Stromal cell of bone marrow (primary cell): ENCODE measurements around the gene UGT1A8.
"Not testable (repeated sequence)": the region's sequence is repeated elsewhere in the genome, so short reads cannot be mapped to it uniquely, and the experiment has no call there.

Experiments used
- DNase-seq: peaks from one replicate; pipeline ENCODE4 v3.0.0-alpha.2; 2012; ENCODE audit warnings: low read depth

Gene UGT1A8

DNA sequence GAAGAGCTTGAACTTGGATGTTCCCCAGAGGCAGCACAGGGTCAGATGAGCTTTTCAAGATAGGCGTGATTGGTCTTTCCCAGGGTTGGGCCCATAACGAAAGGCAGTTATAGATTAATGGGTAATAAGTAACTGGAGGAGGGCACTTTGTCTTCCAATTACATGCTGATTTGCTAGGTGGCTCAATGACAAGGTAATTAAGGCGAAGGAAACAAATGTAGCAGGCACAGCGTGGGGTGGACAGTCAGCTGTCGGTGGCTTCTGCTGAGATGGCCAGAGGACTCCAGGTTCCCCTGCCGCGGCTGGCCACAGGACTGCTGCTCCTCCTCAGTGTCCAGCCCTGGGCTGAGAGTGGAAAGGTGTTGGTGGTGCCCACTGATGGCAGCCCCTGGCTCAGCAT, 101.1 kb downstream of the UGT1A8 start, which contains the start of gene UGT1A4:
Gene UGT1A4, plus strand, starts transcription at position 185 of the 400 bp plus-strand sequence. Its CDS starts 85 bp downstream, at position 270.
- no peak for DNase-seq

DNA sequence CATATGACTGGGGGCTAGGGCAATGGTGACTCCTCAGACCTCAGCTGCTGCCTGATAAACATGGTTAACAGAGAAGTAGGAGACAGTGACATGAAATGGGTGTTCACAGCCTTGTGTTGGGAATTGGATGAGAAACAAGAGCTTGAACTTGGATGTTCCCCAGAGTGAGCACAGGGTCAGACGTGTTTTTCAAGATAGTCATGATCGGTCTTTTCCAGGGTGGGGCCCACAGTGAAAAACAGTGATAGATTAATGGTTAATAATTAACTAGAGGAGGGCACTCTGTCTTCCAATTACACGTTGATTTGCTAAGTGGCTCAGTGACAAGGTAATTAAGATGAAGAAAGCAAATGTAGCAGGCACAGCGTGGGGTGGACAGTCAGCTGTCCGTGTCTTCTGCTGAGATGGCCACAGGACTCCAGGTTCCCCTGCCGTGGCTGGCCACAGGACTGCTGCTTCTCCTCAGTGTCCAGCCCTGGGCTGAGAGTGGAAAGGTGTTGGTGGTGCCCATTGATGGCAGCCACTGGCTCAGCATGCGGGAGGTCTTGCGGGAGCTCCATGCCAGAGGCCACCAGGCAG, 111.4 kb downstream of the UGT1A8 start, which contains the start of gene UGT1A3:
Gene UGT1A3, plus strand, starts transcription at position 320 of the 579 bp plus-strand sequence. Its CDS starts 85 bp downstream, at position 405.
- no peak for DNase-seq

DNA sequence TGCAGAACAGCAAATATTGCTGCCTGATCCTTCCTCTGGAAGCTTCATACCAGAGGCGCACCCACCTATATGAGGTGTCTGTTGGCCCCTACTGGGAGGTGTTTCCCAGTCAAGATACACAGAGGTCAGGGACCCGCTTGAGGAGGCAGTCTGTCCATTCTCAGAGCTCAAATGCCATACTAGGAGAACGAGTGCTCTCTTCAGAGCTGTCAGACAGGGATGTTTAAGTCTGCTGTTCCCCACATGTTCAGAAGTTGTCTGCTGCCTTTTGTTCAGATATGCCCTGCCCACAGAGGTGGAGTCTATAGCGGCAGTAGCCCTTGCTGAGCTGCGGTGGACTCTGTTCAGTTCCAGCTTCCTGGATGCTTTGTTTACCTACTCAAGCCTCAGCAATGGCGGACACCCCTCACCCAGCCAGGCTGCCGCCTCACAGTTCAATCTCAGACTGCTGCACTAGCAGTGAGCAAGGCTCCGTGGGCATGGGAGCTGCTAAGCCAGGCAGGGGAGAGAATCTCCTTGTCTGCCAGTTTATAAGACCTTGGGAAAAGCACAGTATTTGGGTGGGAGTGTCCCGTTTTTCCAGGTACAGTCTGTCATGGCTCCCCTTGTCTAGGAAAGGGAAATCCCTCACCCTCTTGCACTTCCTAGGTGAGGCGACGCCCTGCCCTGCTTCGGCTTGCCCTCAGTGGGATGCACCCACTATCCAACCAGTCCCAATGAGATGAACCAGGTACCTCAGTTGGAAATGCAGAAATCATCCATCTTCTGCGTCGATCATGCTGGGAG, 119.6 kb downstream of the UGT1A8 start:
- DNase-seq, result not testable (repeated sequence)

DNA sequence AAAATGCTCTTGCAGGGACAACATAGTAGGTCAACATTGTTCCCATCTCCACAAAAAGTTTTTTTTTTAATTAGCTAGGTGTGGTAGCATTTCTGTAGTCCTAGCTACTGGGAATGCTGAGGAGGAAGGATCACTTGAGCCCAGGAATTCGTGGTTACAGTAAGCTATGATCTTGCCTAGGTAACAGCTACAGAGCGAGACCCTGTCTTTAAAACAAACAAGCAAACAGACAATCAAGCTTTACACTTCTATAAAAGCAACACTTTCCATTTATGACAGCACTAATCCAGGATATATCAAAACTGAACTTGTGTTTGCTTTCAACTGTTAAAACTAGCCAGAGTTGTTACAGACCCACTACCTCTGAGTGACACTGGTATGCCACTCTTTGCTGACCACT, 123.4 kb downstream of the UGT1A8 start:
- no peak for DNase-seq

DNA sequence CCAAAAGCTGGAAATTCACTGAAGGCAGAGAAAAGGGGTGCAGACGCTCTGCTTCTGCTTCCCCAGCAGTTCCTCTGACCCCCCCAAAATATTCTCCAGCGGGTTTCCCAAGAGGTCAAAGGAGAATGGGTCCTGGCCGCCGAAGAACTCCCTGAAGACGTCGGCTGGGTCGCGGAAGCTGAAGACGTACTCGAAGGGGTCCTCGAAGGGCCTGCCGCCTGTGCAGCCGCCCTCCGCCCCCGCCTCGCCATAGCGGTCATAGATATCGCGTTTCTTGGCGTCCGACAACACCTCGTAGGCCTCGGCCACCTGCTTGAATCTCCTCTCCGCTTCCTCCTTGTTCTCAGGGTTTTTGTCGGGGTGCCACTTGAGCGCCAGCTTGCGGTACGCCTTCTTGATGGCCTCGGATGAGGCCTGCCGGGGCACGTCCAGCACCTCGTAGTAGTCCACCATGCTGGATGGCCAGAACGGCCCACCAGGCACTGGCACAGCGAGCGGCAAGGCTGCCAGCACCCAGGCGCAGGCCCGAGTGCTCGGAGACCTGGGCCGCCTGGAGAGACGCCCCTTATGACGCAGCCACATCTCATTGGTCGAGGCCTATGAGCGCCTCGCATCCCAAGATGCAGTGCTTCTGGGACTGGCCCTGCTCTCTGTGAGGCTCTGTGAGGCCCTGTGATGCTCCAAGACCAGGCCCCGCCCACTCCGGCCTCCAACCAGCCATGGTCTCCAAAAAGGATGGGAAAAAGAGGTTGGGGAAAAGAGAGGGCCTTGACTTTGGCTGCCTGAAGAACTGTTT, 126.2 kb downstream of the UGT1A8 start:
- DNase-seq, result no peak

DNA sequence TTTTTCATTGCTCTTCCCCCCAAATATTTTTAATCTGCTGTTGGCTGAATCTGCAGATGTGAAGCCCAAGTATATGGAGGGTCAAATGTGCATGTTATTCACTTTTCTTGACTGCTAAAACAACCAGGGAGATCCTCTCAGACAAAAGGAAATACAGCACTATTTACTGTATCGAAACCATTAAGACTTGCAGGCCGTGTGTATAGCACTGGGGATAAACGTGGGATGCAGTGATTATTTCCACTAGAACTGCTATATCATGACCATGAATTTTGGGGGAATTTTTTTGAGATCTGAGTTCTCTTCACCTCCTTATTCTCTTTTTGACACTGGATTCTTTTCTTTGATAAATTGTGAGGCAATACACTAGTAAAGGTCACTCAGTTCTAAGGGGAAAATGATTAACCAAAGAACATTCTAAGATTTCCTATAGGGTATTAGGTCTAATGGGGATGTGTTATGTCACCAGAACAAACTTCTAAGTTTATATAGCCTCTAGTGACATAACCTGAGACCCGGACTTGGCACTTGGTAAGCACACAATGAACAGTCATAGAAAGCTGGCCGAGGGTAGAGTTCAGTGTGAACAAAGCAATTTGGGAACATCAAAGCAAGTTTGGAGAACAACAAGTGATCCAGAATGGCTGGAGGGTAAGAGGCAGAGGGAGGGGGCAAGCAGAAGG, 127.8 kb downstream of the UGT1A8 start:
- no peak for DNase-seq

DNA sequence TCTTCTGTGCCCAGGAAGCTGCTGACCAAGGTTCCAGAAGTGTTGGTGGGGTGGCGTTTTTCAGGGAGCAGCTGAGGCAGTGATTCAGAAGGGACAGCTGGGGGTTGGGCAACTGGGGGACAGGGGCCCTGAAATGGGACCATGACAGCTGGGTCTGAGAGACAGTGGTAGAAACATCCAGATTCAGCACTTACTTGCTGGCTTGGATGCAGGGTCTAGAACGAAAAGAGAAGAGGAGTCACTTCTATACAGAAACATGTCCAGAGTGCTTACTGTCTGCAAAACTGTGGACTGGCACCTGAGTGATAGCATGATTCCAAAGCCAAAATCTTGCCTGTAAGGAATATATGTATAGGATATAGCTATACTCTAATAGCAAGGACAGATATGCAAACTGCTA, 128.4 kb downstream of the UGT1A8 start:
- not testable (repeated sequence) for DNase-seq

DNA sequence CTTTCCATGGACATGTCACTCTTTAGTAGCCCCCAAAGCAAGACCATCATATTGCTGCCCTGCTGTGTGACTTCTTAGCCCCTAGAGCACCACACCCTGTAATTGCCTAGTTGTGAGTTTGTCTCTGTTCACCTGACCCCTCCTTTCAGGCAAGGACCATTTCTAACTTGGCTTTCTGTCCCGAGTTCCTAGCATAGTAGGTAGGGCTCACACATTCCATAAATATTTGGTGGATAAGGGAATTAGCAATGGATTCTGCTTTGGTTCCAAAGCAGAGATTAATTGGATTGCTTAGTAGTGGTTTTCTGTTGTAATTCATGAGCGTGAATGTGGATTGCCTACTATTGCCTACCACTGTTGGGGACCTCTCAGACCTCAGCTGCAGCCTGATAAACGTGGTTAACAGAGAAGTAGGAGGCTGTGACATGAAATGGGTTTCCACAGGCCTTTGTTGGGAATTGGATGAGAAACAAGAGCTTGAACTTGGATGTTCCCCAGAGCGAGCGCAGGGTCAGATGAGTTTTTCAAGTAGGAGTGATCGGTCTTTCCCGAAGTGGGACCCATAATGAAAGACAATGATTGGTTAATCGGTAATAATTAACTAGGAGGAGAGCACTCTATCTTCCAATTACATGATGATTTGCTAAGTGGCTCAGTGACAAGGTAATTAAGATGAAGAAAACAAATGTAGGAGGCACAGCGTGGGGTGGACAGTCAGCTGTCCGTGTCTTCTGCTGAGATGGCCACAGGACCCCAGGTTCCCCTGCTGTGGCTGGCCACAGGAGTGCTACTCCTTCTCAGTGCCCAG, 129.2 kb downstream of the UGT1A8 start:
- no peak for DNase-seq

DNA sequence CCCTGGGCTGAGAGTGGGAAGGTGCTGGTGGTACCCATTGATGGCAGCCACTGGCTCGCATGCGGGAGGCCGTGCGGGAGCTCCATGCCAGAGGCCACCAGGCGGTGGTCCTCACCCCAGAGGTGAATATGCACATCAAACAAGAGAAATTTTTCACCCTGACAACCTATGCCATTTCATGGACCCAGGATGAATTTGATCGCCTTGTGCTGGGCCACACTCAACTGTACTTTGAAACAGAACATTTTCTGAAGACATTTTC, 129.8 kb downstream of the UGT1A8 start:
- DNase-seq, result no peak

DNA sequence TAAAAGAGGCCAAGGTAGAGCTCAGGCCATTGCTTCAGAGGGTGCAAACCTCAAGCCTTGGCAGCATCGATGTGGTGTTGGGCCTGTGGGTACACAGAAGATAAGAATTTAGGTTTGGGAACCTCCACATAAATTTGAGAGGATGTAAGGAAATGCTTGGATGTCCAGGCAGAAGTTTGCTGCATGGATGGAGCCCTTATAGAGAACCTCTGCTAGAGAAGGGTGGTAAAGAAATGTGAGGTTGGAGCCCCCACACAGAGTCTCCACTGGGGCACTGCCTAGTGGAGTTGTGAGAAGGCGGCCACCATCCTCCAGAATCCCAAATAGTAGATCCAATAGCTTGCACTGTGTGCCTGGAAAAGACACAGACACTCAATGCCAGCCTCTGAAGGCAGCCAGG, 133.3 kb downstream of the UGT1A8 start:
- not testable (repeated sequence) for DNase-seq

DNA sequence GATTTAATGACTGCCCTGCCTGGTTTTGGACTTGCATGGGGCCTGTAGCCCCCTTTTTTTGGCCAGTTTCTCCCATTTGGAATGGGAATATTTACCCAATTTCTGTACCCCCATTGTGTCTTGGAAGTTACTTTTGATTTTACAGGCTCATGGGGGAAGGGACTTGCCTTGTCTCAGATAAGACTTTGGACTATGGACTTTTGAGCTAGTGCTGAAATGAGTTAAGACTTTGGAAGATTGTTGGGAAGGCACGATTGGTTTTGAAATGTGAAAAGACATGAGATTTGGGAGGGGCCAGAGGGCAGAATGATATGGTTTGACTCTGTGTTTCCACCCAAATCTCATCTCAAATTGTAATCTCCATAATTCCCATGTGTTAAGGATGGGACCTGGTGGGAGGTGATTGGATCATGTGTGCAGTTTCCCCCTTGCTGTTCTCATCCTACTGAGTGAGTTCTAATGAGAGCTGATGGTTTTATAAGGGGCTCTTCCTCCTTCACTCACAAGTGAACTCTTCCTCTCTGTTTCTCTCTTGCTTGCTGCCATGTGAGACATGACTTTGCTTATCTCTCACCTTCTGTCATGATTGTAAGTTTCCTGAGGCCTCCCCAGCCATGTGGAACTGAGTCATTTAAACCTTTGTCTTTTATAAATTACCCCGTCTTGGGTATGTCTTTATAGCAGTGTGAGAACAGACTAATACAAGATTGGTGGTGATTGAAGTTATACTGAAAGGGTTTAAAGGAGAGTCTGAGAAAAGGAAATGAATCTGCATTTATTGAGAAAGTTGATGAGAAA, 134.0 kb downstream of the UGT1A8 start:
- not testable (repeated sequence) for DNase-seq

DNA sequence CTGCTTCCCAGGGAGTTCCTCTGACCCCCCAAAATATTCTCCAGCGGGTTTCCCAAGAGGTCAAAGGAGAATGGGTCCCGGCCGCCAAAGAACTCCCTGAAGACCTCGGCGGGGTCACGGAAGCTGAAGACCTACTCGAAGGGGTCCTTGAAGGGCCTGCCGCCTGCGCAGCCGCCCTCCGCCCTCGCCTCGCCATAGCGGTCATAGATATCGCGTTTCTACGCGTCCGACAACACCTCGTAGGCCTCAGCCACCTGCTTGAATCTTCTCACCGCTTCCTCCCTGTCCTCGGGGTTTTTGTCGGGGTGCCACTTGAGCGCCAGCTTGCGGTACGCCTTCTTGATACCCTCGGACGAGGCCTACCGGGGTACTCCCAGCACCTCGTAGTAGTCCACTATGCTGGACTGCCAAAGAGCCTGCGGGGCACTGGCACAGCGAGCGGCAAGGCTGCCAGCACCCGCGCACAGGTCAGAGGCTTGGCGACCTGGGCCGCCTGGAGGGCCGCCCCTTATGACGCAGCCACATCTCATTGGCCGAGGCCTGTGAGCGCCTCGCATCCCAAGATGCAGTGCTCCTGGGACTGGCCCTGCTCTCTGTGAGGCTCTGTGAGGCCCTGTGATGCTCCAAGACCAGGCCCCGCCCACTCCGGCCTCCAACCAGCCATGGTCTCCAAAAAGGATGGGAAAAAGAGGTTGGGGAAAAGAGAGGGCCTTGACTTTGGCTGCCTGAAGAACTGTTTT, 137.6 kb downstream of the UGT1A8 start:
- DNase-seq, result no peak

DNA sequence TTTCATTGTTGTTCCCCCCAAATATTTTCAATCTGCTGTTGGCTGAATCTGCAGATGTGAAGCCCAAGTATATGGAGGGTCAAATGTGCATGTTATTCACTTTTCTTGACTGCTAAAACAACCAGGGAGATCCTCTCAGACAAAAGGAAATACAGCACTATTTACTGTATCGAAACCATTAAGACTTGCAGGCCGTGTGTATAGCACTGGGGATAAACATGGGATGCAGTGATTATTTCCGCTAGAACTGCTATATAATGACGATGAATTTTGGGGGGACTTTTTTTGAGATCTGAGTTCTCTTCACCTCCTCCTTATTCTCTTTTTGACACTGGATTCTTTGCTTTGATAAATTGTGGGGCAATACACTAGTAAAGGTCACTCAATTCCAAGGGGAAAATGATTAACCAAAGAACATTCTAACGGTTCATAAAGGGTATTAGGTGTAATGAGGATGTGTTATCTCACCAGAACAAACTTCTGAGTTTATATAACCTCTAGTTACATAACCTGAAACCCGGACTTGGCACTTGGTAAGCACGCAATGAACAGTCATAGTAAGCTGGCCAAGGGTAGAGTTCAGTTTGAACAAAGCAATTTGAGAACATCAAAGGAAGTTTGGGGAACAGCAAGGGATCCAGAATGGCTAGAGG, 139.1 kb downstream of the UGT1A8 start:
- DNase-seq, result no peak

DNA sequence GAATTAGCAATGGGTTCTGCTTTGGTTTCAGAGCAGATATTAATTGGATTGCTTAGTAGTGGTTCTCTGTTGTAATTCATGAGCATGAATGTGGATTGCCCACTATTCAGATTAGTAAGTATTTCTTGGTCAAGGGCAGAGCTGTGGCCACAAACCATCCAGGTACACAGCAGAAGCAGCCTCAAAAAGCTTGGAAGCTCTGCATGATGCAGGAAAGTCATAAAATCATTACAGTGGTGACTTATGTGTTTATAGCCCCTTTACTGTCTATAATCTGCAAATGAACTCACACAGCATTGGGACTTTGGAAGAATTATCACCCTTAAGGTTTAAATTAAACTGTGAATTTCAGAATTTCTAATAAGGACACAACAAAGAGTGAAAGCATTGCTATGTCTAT, 140.7 kb downstream of the UGT1A8 start:
- no peak for DNase-seq

DNA sequence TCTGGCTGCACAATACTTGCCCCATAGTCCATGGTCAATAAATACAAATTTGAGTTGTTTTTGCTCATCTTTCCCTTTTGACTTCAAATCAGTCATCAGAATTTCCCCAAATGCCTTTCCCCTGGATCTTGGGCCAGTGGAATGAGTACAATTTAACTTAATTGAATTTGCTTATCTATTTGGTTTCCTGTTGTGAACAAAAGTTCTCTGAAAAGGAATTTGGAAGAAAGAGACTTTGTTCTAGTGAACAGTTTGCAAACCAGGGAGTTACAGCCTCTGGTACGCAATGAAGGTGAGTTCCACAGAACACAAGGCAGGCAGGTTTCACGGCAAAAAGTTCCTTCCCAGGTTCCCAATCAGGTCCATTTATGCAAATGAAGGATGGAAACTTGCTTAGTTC, 141.4 kb downstream of the UGT1A8 start:
- no peak for DNase-seq

DNA sequence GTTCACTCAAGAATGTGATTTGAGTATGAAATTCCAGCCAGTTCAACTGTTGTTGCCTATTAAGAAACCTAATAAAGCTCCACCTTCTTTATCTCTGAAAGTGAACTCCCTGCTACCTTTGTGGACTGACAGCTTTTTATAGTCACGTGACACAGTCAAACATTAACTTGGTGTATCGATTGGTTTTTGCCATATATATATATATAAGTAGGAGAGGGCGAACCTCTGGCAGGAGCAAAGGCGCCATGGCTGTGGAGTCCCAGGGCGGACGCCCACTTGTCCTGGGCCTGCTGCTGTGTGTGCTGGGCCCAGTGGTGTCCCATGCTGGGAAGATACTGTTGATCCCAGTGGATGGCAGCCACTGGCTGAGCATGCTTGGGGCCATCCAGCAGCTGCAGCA, 142.6 kb downstream of the UGT1A8 start, which contains the start of gene UGT1A1:
Gene UGT1A1, plus strand, starts transcription at position 228 of the 400 bp plus-strand sequence. Its CDS starts 18 bp downstream, at position 246.
- DNase-seq, result no peak

DNA sequence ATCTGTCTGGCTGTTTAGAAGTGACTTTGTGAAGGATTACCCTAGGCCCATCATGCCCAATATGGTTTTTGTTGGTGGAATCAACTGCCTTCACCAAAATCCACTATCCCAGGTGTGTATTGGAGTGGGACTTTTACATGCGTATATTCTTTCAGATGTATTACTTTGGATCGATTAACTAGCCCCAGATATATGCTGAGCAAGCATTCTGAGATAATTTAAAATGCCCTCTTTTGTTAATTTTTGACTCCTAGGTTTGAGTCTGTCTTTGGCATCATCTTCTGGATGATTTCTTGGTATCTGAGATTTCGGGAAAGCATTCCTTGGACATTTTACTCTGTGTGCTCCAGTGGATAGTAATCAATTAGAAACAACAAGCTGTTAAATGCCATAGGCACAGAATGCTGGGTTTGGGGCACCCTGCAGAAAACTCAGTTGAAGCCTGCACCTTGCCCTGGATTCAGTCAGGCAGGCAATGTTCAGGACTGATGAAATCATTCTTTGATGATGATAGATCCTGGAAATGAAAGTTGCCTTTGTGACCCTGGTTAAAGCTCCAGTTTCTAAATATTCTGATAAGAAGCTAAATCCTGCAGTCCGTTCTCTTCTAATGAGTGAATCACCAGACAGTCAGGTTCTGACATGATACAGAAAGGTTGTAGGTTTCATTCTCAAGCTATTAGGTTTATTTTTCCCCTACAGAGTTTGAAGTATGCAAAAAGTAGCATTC, 143.8 kb downstream of the UGT1A8 start:
- no peak for DNase-seq

DNA sequence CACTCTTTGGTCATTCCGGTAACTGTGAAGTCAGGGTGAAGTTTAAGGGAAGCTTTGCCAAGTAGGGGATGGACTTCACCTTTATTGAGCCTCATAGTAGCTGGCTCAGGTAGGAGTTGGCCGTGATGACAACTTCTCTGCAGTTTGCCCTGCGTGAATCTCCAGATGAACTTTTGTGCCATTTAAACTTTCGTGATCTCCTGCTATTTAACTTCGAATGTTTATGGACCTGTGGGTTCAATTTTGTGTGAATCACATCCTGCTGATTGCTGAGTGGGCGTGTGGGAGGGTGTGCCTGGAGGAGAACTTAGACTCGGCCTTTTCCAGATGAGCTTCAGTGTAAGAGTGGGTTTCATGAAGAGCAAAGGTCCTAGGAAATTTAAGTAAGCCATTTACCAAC, 146.8 kb downstream of the UGT1A8 start:
- DNase-seq, result peak; percentile 36

DNA sequence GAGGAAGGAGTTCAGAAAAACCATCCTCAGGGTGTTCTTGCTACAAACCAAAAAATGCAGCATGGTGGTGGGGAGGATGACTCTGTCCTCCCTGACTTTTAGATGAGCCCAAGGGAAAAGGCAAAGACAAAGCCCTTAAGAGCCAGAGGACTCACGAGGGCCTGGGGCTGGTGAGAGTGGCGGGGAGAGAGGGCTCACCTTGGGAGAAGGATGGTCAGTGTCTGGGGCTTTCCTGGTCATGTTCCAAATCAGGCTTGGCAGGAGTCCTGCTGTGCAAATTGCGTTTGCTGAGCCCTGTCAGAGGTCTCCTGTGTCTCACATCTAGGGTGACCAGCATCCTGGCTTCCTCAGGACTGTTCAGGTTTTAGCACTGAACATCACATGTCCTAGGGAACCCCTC, 147.3 kb downstream of the UGT1A8 start:
- no peak for DNase-seq
